Measurements from ENCODE around the gene CDKN1C. TPM values are rescaled to one million over a fixed set of nuclear protein-coding genes. Genes with fewer than 3 reads are reported as not detected.

CDKN1C gene
- polyA plus RNA-seq, 1 of the 3 experiments (the other 2 are of a cell fraction) = 1.6 TPM

DNA sequence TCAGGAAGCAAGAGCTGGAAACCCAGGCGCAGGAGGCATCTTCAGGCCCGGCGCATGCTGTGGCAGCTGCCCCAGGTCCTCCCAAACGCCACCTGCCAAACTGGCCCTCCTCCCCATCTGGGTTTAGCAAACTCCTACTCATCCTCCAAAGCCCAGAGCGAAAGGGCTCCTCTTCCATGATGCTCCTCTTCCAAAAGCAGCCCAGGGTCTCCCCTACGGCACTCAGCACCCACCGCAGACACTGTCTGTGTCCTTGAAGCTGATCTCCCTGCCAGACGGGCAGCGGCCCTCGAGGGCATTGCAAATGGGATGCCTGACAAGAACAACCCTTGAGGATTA lies 25.9 kb downstream of the CDKN1C start (continued):
- TF ChIP-seq PBX3 (IDR thresholded peaks at IDR 0.05) (no peak), FOXJ3 (CRISPR knock-in tag; IDR thresholded peaks at IDR 0.05) (no peak)

GRCh38 chr11:2858995-2859698 lies 26.4 kb downstream of the CDKN1C start:
- WGBS (ENCODE audit: low lambda C conversion rate) = 0% methylated on average over 1 of the region's 16 CpGs
- no peak overlapping the region for H3K27ac ChIP-seq (ENCODE audit: low read depth in 2 of 2, low read length in 1 of 2)
- TF ChIP-seq GATA2 (CRISPR knock-in tag; IDR thresholded peaks at IDR 0.05) (no peak), MXI1 (IDR thresholded peaks at IDR 0.05; ENCODE audit: low read depth, low read length) (no peak), POLR2AphosphoS5 (IDR thresholded peaks at IDR 0.05; ENCODE audit: low read depth, low read length) (no peak), RAD21 (IDR thresholded peaks at IDR 0.05; ENCODE audit: low read length) (no peak), TCF12 (IDR thresholded peaks at IDR 0.05) (no peak), ZBTB33 (IDR thresholded peaks at IDR 0.05; ENCODE audit: borderline replicate concordance, low read depth) (no peak), FOSL2 (IDR thresholded peaks at IDR 0.05; ENCODE audit: borderline replicate concordance, low read depth) (no peak), PBX3 (IDR thresholded peaks at IDR 0.05) (no peak), NRF1 (IDR thresholded peaks at IDR 0.05; ENCODE audit: low read depth, low read length) (no peak)
- TF ChIP-seq, protein P1, sequence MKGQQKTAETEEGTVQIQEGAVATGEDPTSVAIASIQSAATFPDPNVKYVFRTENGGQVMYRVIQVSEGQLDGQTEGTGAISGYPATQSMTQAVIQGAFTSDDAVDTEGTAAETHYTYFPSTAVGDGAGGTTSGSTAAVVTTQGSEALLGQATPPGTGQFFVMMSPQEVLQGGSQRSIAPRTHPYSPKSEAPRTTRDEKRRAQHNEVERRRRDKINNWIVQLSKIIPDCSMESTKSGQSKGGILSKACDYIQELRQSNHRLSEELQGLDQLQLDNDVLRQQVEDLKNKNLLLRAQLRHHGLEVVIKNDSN (IDR thresholded peaks at IDR 0.05; ENCODE audit: borderline replicate concordance, low read depth) = no peak
- TF ChIP-seq, protein P2, sequence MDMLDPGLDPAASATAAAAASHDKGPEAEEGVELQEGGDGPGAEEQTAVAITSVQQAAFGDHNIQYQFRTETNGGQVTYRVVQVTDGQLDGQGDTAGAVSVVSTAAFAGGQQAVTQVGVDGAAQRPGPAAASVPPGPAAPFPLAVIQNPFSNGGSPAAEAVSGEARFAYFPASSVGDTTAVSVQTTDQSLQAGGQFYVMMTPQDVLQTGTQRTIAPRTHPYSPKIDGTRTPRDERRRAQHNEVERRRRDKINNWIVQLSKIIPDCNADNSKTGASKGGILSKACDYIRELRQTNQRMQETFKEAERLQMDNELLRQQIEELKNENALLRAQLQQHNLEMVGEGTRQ (IDR thresholded peaks at IDR 0.05; ENCODE audit: borderline replicate concordance, low read depth, low read length) = no peak
- TF ChIP-seq, protein P3, sequence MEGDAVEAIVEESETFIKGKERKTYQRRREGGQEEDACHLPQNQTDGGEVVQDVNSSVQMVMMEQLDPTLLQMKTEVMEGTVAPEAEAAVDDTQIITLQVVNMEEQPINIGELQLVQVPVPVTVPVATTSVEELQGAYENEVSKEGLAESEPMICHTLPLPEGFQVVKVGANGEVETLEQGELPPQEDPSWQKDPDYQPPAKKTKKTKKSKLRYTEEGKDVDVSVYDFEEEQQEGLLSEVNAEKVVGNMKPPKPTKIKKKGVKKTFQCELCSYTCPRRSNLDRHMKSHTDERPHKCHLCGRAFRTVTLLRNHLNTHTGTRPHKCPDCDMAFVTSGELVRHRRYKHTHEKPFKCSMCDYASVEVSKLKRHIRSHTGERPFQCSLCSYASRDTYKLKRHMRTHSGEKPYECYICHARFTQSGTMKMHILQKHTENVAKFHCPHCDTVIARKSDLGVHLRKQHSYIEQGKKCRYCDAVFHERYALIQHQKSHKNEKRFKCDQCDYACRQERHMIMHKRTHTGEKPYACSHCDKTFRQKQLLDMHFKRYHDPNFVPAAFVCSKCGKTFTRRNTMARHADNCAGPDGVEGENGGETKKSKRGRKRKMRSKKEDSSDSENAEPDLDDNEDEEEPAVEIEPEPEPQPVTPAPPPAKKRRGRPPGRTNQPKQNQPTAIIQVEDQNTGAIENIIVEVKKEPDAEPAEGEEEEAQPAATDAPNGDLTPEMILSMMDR (IDR thresholded peaks at IDR 0.05) = no peak
- H3K9me3 ChIP-seq = no peaks in the 10 kb centered on the region
- H3K79me2 ChIP-seq (ENCODE audit: insufficient read depth) = no peaks in the 10 kb centered on the region
- no peak for DNase-seq
- no peak overlapping the region for H3K4me3 ChIP-seq (ENCODE audit: low read depth in 2 of 2, low read length in 1 of 2)
- no peak overlapping the region for H2AFZ ChIP-seq (ENCODE audit: low read depth)
- no peak overlapping the region for H3K4me2 ChIP-seq
- H3K9me2 ChIP-seq = no peaks in the 10 kb centered on the region
- H3K36me3 ChIP-seq (replicated peaks in 1 of 2; ENCODE audit: control insufficient read depth in 1 of 2, insufficient read depth in 2 of 2, low read length in 1 of 2) = no peaks in the 10 kb centered on the region
- peaks cover 0 to 4% of the 10 kb centered on the region in 2 experiments; a peak in 1 of 4 replicates for H3K4me1 ChIP-seq (ENCODE audit: control insufficient read depth in 1 of 2, insufficient read depth in 2 of 2, low read depth in 1 of 2, low read length in 1 of 2)
- ChIA-PET POLR2A (no interaction called here), CTCF (interaction anchor here (0.9 to 2.9 kb wide), 2 partner anchors 18 to 326 kb away, joined by 3 to 11 read pairs; no protein-coding TSS in a partner anchor)
- no peaks in the 10 kb centered on the region for H4K20me1 ChIP-seq (ENCODE audit: insufficient read depth)
- H3K9ac ChIP-seq = no peak overlapping the region
- no peaks in the 10 kb centered on the region for H3F3A ChIP-seq (replicated peaks; ENCODE audit: insufficient read depth)
- 0 out of 2 replicates have a peak, but pooled peaks cover 4% of the 10 kb centered on the region for H3K27me3 ChIP-seq (ENCODE audit: insufficient read depth)

All from SK-N-SH (cell line).